Measurements from ENCODE around the gene GJD3.

GJD3 gene

GRCh38 chr17:40345161-40345993 lies 19.2 kb downstream of the GJD3 start:
- peak overlapping the region; percentile 19 for H3K4me3 ChIP-seq (ENCODE audit: low read depth, low read length)
- TF ChIP-seq, protein P1, sequence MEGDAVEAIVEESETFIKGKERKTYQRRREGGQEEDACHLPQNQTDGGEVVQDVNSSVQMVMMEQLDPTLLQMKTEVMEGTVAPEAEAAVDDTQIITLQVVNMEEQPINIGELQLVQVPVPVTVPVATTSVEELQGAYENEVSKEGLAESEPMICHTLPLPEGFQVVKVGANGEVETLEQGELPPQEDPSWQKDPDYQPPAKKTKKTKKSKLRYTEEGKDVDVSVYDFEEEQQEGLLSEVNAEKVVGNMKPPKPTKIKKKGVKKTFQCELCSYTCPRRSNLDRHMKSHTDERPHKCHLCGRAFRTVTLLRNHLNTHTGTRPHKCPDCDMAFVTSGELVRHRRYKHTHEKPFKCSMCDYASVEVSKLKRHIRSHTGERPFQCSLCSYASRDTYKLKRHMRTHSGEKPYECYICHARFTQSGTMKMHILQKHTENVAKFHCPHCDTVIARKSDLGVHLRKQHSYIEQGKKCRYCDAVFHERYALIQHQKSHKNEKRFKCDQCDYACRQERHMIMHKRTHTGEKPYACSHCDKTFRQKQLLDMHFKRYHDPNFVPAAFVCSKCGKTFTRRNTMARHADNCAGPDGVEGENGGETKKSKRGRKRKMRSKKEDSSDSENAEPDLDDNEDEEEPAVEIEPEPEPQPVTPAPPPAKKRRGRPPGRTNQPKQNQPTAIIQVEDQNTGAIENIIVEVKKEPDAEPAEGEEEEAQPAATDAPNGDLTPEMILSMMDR (IDR thresholded peaks at IDR 0.05; ENCODE audit: borderline replicate concordance, insufficient read depth, low read depth, low read length), result no peak

- TF ChIP-seq, protein P1 (IDR thresholded peaks at IDR 0.05; ENCODE audit: borderline replicate concordance, insufficient read depth, low read depth, low read length), result no peak
- H3K4me3 ChIP-seq (ENCODE audit: low read depth, low read length), result no peak overlapping the region
Measured at GRCh38 chr17:40344421-40345160, 19.9 kb downstream of the GJD3 start.

- no peak overlapping the region for H3K4me3 ChIP-seq (ENCODE audit: low read depth, low read length)
- TF ChIP-seq, protein P1 (IDR thresholded peaks at IDR 0.05; ENCODE audit: borderline replicate concordance, insufficient read depth, low read depth, low read length), result no peak
Measured at GRCh38 chr17:40343219-40344119, 21.1 kb downstream of the GJD3 start.

DNA sequence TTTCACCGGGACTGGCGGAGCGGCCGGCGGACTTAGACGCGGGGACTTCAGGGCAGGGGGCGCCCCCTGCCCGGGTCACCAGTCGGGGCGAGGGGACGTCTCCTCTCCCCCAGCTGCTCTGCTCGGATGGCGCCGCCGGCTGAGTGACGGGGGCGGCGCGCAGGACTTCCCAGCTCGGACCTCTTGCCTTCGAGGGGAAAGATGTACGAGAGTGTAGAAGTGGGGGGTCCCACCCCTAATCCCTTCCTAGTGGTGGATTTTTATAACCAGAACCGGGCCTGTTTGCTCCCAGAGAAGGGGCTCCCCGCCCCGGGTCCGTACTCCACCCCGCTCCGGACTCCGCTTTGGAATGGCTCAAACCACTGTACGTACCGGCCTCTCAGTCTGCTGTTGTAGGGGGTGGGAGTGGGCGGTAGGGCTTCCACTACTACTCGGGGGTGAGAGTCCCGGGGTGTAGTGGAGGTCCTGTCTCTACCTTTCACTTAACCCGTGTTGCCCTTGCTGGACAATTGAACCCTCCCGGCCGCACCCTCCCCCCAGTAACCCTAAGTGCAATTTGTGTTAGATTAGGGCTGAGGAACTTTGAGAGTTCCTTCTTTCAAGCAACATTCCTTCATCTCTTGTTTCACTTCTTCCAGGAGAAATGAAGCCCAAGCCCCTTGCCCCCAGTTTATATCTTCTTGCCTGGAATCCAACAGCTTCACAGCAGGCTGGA lies 21.9 kb downstream of the GJD3 start:
- TF ChIP-seq, protein P1 (IDR thresholded peaks at IDR 0.05; ENCODE audit: borderline replicate concordance, insufficient read depth, low read depth, low read length), result no peak
- no peak overlapping the region for H3K4me3 ChIP-seq (ENCODE audit: low read depth, low read length)

- H3K4me3 ChIP-seq (ENCODE audit: low read depth, low read length), result peak overlapping the region; percentile 46
- TF ChIP-seq, protein P1 (IDR thresholded peaks at IDR 0.05; ENCODE audit: borderline replicate concordance, insufficient read depth, low read depth, low read length), result no peak
Measured at GRCh38 chr17:40341808-40342503, 22.6 kb downstream of the GJD3 start.

All from GM12875 (cell line).